A549 (cell line): ENCODE measurements around the gene ACTR1B. TPM values are rescaled to one million over a fixed set of nuclear protein-coding genes. Genes with fewer than 3 reads are reported as not detected.

Experiments used
- ATAC-seq, 2 experiments: fragments of 200-7000 bp in 1 of 2; fragments of >200 bp in 1 of 2; cut with Nextera tagmentation in 1 of 2; cut with Tn5 transposase in 1 of 2; 3 replicates each; pipeline versions ENCODE4 v1.8.0 to v1.9.1; 2018 to 2020; ENCODE audit warnings: mild to moderate bottlenecking in 1 of 2, moderate library complexity in 1 of 2
- CTCF ChIA-PET: fragments of 300-600 bp; sonication (Branson Sonifier 250); formaldehyde crosslinking; extraction: SDS; loops from one replicate; lab custom pipeline; 2021; ENCODE audit warnings: antibody characterized with exemption, inconsistent platforms; lab: Yijun Ruan, JAX
- POLR2A ChIA-PET: fragments of 350-600 bp; formaldehyde crosslinking; extraction: SDS; loops from one replicate; lab custom pipeline; 2021; ENCODE audit warnings: antibody characterized with exemption, inconsistent platforms; lab: Yijun Ruan, JAX
- DNase-seq, 2 experiments: peaks; one replicate each; pipeline versions ENCODE4 v3.0.0 to v3.0.0-alpha.2; 2011 to 2016; ENCODE audit warnings: low read depth in 1 of 2, low spot score in 1 of 2
- FAIRE-seq: peaks from 2 replicates; lab custom pipeline; 2011; peaks lifted over from hg19 to GRCh38; lab: Jason Lieb, UNC
- H3K27ac ChIP-seq, 2 experiments: fragments of >200 bp; sonication (Bioruptor Twin); formaldehyde crosslinking; 3 replicates each; pipeline ENCODE4 v1.5.1; 2016 to 2017
- H3K4me1 ChIP-seq: fragments of >200 bp; sonication (Bioruptor Twin); formaldehyde crosslinking; 3 replicates; pipeline ENCODE4 v1.6.1; 2016
- H3K4me2 ChIP-seq: fragments of >200 bp; sonication (Bioruptor Twin); formaldehyde crosslinking; 3 replicates; pipeline ENCODE4 v1.6.1; 2016
- H3K4me3 ChIP-seq: fragments of >200 bp; sonication (Bioruptor Twin); formaldehyde crosslinking; 3 replicates; pipeline ENCODE4 v1.5.1; 2016
- H3K9me3 ChIP-seq: fragments of >200 bp; sonication (Bioruptor Twin); formaldehyde crosslinking; 3 replicates; pipeline ENCODE4 v1.6.1; 2016
- CBX8 ChIP-seq: fragments of 200-600 bp; sonication (generic); IDR thresholded peaks from 2 replicates; pipeline ENCODE4 v1.6.1; 2016
- CEBPB ChIP-seq, 2 experiments: fragments of >200 bp in 1 of 2; sonication (Bioruptor Twin) in 1 of 2; formaldehyde crosslinking in 1 of 2; IDR thresholded peaks; 2 replicates each; pipeline ENCODE4 v1.6.1; 2012 to 2016
- GATA3 ChIP-seq: IDR thresholded peaks from 2 replicates; pipeline ENCODE4 v1.6.1; 2012; ENCODE audit warnings: borderline replicate concordance
- HDAC2 ChIP-seq: fragments of 200-600 bp; sonication (generic); IDR thresholded peaks from 2 replicates; pipeline ENCODE4 v1.6.1; 2016
- HOXB5 ChIP-seq: fragments of 250-450 bp; sonication (Bioruptor Pico); IDR thresholded peaks from 2 replicates; pipeline ENCODE4 v1.5.0; 2020; ENCODE audit warnings: mild to moderate bottlenecking, moderate library complexity
- JUN ChIP-seq, 2 experiments: fragments of >200 bp; sonication (Bioruptor Twin); formaldehyde crosslinking; IDR thresholded peaks; 2 replicates in 1 of 2; 3 replicates in 1 of 2; pipeline ENCODE4 v1.6.1; 2016 to 2017
- RAD21 ChIP-seq, 2 experiments: fragments of >200 bp in 1 of 2; sonication (Bioruptor Twin) in 1 of 2; formaldehyde crosslinking in 1 of 2; IDR thresholded peaks in 1 of 2; conservative IDR thresholded peaks in 1 of 2; 2 replicates in 1 of 2; 3 replicates in 1 of 2; pipeline ENCODE4 v1.6.1; 2012 to 2018; ENCODE audit warnings: inconsistent platforms in 1 of 2
- RARB ChIP-seq: fragments of 250-450 bp; sonication (Bioruptor Pico); IDR thresholded peaks from 2 replicates; pipeline ENCODE4 v1.8.0; 2021; ENCODE audit warnings: mild to moderate bottlenecking, moderate library complexity
- SMC3 ChIP-seq: fragments of >200 bp; sonication (Bioruptor Twin); formaldehyde crosslinking; IDR thresholded peaks from 3 replicates; pipeline ENCODE4 v1.6.1; 2018; ENCODE audit warnings: inconsistent platforms
- WGBS: methylation state at CpG from one replicate; pipeline ENCODE4 v1.1.6; 2017; ENCODE audit errors: missing lambda C conversion rate; 5-methylcytosine and 5-hydroxymethylcytosine counted together
- polyA plus RNA-seq, 4 experiments: library from polyadenylated mRNA; depleted of rRNA in 3 of 4; stranded (reverse); fragments of >200 nt; fragmentation: RNase III in 1 of 4; extraction: RNeasy Plus Mini Kit Qiagen cat#74134 plus additional on column Dnase treatment in 1 of 4; gene quantifications; 2 replicates in 3 of 4; 3 replicates in 1 of 4; pipeline ENCODE4 v1.2.3, GENCODE V29; 2011 to 2017
- TF ChIP-seq, protein P1 (sequence below): fragments of >200 bp; sonication (Bioruptor Twin); formaldehyde crosslinking; IDR thresholded peaks from 2 replicates; pipeline ENCODE4 v1.6.1; 2016
- TF ChIP-seq, protein P2 (sequence below): fragments of >200 bp; sonication (Bioruptor Twin); formaldehyde crosslinking; IDR thresholded peaks from 3 replicates; pipeline ENCODE4 v1.5.1; 2016
- TF ChIP-seq, protein P3 (sequence below): fragments of 250-450 bp; sonication (Bioruptor Pico); IDR thresholded peaks from 2 replicates; pipeline ENCODE4 v1.5.0; 2021; ENCODE audit warnings: mild to moderate bottlenecking, moderate library complexity, borderline replicate concordance
- TF ChIP-seq, protein P4 (sequence below): IDR thresholded peaks from 2 replicates; pipeline ENCODE4 v1.6.1; 2012

Gene ACTR1B
- polyA plus RNA-seq, 2 of the 4 experiments (the other 2 are of a cell fraction): 24.7 to 37.6 TPM

DNA sequence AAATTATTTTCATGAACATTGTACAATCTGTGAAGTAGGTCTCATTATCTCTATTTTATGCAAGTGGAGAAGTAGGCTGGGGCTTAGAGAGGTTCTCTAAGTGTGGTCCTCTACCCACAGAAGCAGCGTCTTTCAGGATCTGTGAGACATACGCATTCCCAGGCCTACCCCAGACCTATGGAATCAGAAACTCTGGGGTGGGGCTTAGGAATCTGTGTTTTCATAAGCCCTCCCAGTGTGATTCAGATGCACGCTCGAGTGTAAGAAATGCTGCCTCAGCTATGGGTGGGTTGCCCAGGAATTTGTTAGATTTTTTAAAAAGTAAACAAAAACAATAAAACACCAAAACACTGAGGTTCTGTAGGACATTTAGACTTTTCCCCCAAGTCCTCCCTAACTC lies 34.7 kb upstream of the ACTR1B start:
- no peak overlapping the region for H3K27ac ChIP-seq
- no peak for TF ChIP-seq CBX8
- TF ChIP-seq, protein P1, sequence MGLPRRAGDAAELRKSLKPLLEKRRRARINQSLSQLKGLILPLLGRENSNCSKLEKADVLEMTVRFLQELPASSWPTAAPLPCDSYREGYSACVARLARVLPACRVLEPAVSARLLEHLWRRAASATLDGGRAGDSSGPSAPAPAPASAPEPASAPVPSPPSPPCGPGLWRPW: no peak
- TF ChIP-seq, protein P2, sequence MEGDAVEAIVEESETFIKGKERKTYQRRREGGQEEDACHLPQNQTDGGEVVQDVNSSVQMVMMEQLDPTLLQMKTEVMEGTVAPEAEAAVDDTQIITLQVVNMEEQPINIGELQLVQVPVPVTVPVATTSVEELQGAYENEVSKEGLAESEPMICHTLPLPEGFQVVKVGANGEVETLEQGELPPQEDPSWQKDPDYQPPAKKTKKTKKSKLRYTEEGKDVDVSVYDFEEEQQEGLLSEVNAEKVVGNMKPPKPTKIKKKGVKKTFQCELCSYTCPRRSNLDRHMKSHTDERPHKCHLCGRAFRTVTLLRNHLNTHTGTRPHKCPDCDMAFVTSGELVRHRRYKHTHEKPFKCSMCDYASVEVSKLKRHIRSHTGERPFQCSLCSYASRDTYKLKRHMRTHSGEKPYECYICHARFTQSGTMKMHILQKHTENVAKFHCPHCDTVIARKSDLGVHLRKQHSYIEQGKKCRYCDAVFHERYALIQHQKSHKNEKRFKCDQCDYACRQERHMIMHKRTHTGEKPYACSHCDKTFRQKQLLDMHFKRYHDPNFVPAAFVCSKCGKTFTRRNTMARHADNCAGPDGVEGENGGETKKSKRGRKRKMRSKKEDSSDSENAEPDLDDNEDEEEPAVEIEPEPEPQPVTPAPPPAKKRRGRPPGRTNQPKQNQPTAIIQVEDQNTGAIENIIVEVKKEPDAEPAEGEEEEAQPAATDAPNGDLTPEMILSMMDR: no peak
- POLR2A ChIA-PET: interaction anchor here (3.0 kb wide), 1 partner anchor 108 kb away, joined by 16 read pairs; no protein-coding TSS in a partner anchor
- peaks cover 2% of the 10 kb centered on the region; the same call in 1 of the 3 replicates for H3K9me3 ChIP-seq
- CTCF ChIA-PET: interaction anchor here (1.0 to 8.6 kb wide), 13 partner anchors 13 to 1633 kb away, joined by 3 to 133 read pairs (median 11); partner anchors contain the start of genes ACTR1B and ZAP70
- no peak for FAIRE-seq
- WGBS: 54% methylated on average over 4 of the region's 4 CpGs
- ATAC-seq: no peak
- no peak overlapping the region for H3K4me2 ChIP-seq
- no peak overlapping the region for H3K4me3 ChIP-seq
- no peak for DNase-seq
- H3K4me1 ChIP-seq: no peaks in the 10 kb centered on the region

DNA sequence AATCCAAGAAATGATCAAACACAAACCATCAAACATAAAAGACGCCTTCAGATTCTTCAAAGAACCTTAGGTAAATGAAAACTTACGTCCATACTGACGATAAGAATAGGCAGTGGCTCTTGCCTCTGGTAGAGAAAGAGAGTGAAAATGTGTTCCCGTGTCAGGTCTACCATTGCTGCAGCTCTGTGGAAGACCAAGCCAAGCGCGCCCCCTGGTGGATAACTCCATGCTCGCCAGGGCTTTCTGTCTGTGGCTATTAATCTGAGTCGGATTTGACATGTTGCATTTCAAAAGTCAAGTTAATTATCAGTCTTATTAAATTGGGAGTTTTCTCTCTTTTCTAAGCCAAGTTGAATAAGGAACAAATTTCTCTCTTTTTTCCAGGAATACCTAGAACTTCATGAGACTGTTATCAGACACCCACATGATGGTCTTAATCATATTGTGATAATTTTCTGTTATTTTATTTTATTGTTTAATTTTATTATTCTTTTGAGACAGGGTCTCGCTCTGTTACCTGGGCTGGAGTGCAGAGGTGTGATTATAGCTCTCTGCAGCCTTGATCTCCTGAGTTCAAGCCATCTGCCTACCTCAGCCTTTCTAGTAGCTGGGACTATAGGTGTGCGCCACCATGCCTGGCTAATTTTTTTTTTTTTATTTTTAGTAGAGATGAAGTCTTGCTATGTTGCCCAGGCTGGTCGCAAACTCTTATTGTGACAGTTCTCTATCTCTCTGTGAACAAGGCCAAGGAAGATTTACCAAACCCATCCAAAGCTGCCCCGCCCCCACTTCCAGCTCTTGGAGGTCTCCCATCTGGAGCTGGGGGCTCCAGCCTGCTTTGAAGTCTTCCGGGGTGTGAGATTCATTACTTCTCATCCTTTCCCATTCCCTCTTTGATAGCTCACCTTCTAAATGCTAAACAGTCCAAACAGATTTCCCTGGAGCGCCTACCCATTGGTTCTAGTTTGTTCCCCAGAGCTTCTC lies 33.7 kb upstream of the ACTR1B start:
- WGBS: 19% methylated on average over 14 of the region's 14 CpGs
- FAIRE-seq (no peak), ATAC-seq (peak; percentile 85 to 92; a peak in 5 of 6 replicates), DNase-seq (peak; percentile 63 to 79)
- Histone ChIP-seq H3K4me3 (no peak overlapping the region), H3K27ac (no peak overlapping the region), H3K4me1 (no peaks in the 10 kb centered on the region), H3K4me2 (peak overlapping the region; percentile 52), H3K9me3 (peaks cover 9% of the 10 kb centered on the region; the same call in 1 of the 3 replicates)
- POLR2A ChIA-PET: interaction anchor here (0.6 to 3.0 kb wide), 3 partner anchors 33 to 755 kb away, joined by 3 to 16 read pairs (median 3); no protein-coding TSS in a partner anchor
- CTCF ChIA-PET: interaction anchor here (0.6 to 8.6 kb wide), 26 partner anchors 7 to 1632 kb away, joined by 3 to 133 read pairs (median 5); partner anchors contain the start of genes ACTR1B, C2orf92, COX5B and ZAP70
- TF ChIP-seq HOXB5 (CRISPR knock-in tag) (0 out of 2 replicates have a peak, but pooled peaks have one; percentile 39), HDAC2 (no peak), JUN (IDR thresholded peaks at IDR 0.05) (no peak), CEBPB (IDR thresholded peaks at IDR 0.05) (0 out of 4 replicates have a peak, but pooled peaks of 1 of the 2 experiments have one; percentile 9), RARB (CRISPR knock-in tag) (no peak), SMC3 (peak; percentile 100), RAD21 (conservative IDR thresholded peaks at IDR 0.05 in 1 of 2, IDR thresholded peaks at IDR 0.05 in 1 of 2) (peak; percentile 99), GATA3 (no peak), CBX8 (no peak)
- TF ChIP-seq, protein P2: peak; percentile 95
- TF ChIP-seq, protein P3, sequence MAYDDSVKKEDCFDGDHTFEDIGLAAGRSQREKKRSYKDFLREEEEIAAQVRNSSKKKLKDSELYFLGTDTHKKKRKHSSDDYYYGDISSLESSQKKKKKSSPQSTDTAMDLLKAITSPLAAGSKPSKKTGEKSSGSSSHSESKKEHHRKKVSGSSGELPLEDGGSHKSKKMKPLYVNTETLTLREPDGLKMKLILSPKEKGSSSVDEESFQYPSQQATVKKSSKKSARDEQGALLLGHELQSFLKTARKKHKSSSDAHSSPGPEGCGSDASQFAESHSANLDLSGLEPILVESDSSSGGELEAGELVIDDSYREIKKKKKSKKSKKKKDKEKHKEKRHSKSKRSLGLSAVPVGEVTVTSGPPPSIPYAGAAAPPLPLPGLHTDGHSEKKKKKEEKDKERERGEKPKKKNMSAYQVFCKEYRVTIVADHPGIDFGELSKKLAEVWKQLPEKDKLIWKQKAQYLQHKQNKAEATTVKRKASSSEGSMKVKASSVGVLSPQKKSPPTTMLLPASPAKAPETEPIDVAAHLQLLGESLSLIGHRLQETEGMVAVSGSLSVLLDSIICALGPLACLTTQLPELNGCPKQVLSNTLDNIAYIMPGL (CRISPR knock-in tag): no peak
- TF ChIP-seq, protein P4, sequence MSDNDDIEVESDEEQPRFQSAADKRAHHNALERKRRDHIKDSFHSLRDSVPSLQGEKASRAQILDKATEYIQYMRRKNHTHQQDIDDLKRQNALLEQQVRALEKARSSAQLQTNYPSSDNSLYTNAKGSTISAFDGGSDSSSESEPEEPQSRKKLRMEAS: peak; percentile 36; the same call in 1 of the 2 replicates
